ENCODE measurements around the gene TBC1D14.

DNA sequence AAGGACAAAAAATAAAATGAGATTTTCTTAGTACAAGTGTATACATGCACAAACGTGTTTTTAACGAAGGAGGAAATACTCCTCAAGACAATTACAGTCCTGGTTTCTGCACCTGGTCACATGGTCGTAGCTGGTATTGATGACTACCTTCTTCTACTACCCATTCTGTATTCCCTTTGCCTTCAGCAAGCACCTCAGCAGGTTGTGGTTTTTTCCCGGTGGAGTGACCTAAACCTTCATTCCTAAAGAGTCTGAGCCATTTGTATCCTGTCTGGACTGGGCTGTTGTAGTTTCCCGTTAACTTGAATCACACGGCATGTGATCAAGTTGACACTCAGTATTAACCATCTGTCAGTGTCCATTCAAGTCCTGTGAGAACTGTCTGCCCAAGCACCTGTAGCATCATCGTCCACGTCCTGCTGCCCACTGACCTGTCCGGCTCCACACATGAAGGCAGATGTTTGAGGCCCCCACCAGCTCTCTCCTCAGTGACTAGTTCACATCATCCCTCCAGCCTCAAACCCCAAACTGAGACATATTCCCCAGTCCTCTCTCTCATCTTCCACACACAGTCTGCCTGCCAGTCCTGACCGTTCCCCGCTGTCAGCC is 31.1 kb upstream of the TBC1D14 start:
- TF ChIP-seq TCF12 (IDR thresholded peaks at IDR 0.05) (no peak), EP300 (IDR thresholded peaks at IDR 0.05; ENCODE audit: borderline replicate concordance in 1 of 2, low read depth in 1 of 2, low read length in 1 of 2) (no peak), RCOR1 (IDR thresholded peaks at IDR 0.05; ENCODE audit: low read length) (no peak), TAF1 (IDR thresholded peaks at IDR 0.05; ENCODE audit: borderline replicate concordance, low read depth, low read length) (no peak)
- TF ChIP-seq, protein P1, sequence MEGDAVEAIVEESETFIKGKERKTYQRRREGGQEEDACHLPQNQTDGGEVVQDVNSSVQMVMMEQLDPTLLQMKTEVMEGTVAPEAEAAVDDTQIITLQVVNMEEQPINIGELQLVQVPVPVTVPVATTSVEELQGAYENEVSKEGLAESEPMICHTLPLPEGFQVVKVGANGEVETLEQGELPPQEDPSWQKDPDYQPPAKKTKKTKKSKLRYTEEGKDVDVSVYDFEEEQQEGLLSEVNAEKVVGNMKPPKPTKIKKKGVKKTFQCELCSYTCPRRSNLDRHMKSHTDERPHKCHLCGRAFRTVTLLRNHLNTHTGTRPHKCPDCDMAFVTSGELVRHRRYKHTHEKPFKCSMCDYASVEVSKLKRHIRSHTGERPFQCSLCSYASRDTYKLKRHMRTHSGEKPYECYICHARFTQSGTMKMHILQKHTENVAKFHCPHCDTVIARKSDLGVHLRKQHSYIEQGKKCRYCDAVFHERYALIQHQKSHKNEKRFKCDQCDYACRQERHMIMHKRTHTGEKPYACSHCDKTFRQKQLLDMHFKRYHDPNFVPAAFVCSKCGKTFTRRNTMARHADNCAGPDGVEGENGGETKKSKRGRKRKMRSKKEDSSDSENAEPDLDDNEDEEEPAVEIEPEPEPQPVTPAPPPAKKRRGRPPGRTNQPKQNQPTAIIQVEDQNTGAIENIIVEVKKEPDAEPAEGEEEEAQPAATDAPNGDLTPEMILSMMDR (IDR thresholded peaks at IDR 0.05): no peak
